ENCODE measurements around the gene GBP3.

- no peak for TF ChIP-seq POLR2AphosphoS5 (IDR thresholded peaks at IDR 0.05; ENCODE audit: borderline replicate concordance, low read depth, low read length)
- no peak for TF ChIP-seq EZH2 (IDR thresholded peaks at IDR 0.05)
These were observed 14.2 kb downstream of the GBP3 start for GRCh38 chr1:89008511-89008910.

Data from SK-N-MC (cell line).